ENCODE results near the gene CREBBP.

The CREBBP gene

GRCh38 chr16:3701531-3701930 is 179.0 kb downstream of the CREBBP start:
- no peak for DNase-seq

GRCh38 chr16:3698941-3699340 is 181.6 kb downstream of the CREBBP start:
- no peak for DNase-seq

GRCh38 chr16:3696425-3697218 is 183.9 kb downstream of the CREBBP start:
- DNase-seq, result no peak

- DNase-seq, result no peak
Measured at GRCh38 chr16:3695610-3696369, 184.7 kb downstream of the CREBBP start.

GRCh38 chr16:3694051-3694450 is 186.5 kb downstream of the CREBBP start:
- no peak for DNase-seq

GRCh38 chr16:3691761-3692160 is 188.8 kb downstream of the CREBBP start:
- no peak for DNase-seq

- no peak for DNase-seq
Measured at GRCh38 chr16:3690980-3691720, 189.4 kb downstream of the CREBBP start.

GRCh38 chr16:3690470-3690928 is 190.0 kb downstream of the CREBBP start:
- peak; percentile 85 to 88 for DNase-seq

GRCh38 chr16:3689731-3690130 is 190.8 kb downstream of the CREBBP start:
- no peak for DNase-seq

GRCh38 chr16:3687792-3688191 is 192.7 kb downstream of the CREBBP start:
- no peak for DNase-seq

- no peak for DNase-seq
Measured at GRCh38 chr16:3687021-3687420, 193.5 kb downstream of the CREBBP start.

GRCh38 chr16:3681206-3681605 is 199.3 kb downstream of the CREBBP start:
- DNase-seq, result no peak

- DNase-seq, result no peak
Measured at GRCh38 chr16:3677994-3678393, 202.5 kb downstream of the CREBBP start.

GRCh38 chr16:3675601-3676130 is 204.8 kb downstream of the CREBBP start:
- DNase-seq, result no peak
